HG02571 (cell line): ENCODE measurements around the gene KLF16.

ENCODE experiments used
- ATAC-seq: cut with Tn5 transposase; IDR thresholded peaks from one replicate; pipeline ENCODE4 v1.9.1; 2021; ENCODE audit warnings: mild to moderate bottlenecking, moderate library complexity; ENCODE audit not compliant: unreplicated experiment

Gene KLF16

DNA sequence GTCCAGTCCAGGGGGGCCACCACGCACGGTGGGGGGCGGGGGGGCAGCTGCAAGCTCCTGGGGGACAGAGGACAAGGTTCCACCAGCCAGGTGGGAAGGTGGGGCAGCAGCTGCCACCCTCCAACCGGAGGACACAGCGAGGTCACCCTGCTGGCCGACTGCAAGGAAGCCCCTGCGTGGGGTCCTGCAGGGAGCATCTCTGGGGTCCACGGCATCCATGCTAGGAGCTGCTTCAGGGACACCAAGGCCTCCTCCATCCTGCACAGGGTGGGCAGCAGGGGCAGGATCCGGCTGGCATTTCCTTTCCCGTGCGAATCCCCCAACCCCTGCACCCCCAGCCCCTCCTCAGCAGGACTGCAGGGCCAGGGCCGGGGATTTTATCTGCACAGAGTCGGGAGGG is 8.3 kb upstream of the KLF16 start:
- ATAC-seq, result no peak

DNA sequence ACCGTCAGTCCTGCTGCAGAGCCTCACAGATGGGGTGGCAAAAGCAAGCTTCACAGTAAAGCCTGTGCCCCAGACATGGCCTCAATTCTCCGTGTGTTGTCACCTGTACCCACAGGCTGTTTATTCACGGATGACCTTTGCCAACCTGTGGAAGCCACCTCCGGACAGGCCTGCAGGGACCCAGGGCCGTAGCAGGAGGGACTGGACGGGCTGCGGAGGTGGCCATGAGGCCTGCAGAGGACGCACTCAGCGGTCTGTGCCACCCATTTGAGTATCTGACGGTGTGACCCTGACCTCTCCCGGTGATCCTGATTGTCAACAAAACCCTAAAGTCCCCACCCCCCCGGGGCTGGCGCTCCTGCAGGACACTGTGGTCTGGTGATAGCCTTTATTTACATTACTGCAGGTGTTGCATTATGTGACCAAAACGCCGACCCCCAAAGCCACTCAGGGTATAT is 7.8 kb upstream of the KLF16 start:
- no peak for ATAC-seq

- ATAC-seq, result no peak
These were observed 5.6 kb upstream of the KLF16 start for GRCh38 chr19:1868971-1869370.

- no peak for ATAC-seq
These were observed 4.0 kb upstream of the KLF16 start for GRCh38 chr19:1867349-1867724.

DNA sequence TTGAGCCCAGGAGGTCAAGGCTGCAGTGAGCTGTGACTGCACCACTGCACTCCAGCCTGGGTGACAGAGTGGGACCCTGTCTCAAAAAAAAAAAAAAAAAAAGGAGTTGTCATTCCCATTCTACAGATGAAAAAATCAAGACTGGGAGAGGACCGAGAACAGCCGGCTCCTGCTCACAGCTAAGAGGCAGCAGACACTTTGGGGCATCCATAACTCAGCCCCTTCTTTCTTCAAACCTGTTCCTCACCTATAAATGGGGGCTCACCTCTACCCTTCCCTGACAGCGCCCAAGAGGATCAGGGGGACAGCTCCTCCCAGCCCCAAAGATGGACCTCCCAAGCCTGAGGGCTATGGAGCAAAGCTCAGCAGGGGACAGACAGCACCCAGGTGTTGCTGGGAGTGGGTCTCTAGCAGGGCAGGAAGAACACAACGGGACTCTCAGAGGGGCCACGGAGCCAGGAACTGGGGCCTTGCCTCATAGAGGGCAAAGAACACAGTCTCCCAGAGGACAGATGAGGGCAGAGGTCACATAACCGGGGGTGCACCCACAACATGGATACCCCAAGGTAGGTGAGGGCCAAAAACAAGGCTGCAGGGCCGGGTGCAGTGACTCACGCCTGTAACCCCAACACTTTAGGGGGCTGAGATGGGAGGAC is 3.4 kb upstream of the KLF16 start:
- no peak for ATAC-seq

DNA sequence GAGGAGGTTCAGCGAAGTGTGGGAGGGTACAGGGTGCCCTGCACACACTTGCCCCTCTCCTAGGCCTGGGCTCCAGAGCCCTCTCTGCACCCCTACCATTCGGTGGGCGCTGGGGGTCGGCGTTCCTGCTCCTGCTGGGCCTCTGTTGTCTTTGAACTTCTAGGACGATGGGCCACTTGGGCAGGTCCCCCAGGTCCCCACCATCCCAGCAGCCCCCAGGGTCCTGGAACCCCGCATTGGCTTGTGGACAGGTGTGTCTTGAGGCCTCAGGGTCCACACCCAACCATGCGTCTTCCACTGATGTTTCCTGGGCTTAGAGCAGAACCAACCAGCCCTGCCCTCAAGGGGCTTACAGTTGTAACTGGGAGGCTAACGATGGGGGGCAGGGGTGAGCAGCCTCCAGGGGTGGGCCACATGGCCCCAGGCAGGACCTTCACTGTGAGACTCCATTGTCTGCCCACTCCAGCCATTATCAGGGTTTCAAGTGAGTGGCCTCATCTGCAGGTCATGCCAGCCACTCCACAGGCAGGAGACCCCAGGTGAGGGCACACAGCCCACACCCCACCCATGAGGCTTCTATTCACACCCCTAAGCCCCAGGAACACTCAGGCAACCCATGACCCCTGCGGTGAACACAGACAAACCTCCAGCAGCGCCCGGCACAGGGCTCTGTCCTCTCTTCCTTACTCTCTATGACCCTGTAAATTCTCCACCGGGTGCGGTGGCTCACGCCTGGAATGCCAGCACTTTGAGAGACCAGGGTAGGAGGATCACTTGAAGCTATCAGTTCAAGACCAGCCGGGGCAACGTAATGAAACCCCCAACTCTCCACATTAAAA is 2.0 kb upstream of the KLF16 start:
- no peak for ATAC-seq

GRCh38 chr19:1864480-1865171 is 1.2 kb upstream of the KLF16 start:
- ATAC-seq, result peak; percentile 34

DNA sequence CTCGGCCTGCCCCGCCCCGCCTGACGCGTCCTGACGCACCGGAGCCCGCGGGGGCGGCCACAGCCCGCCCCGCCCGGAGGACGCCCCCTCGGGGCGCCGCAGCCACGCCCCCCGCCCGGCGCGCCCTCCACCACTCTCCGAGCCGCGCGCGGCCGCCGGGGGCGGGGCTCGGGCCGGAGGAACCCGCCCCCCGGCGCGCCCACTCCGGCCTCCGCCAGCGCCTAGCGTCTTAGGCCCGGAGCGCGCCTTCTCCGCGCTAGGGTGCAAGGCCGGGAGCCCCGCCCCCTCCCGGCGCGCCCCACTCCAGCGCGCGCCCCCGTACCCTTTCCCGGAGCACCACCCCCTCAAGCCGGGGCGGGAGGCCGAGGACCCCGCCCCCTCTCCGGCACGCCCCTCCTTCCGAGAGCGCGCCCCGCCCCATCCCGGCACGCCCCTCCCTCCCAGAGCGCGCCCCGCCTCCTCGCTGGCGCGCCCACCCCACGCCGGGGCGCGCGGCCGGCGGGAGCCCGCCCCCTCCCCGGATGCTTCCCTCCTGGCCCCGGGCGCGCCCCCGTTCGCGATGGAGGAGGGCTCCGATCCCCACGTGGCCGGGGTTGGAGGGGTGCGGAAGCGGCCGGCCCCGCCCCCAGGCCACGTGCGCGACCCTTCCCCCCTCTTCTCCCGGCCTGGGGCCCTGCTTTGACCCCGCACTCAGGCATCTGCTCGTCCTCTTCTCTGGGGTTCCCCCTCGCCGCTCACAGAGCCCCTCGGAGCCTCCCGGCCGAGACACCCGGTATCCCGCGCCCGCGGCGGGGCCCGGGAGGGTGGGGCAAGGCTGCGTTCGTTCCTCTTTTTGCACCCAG is 480 bp upstream of the KLF16 start:
- peak; percentile 49 for ATAC-seq

DNA sequence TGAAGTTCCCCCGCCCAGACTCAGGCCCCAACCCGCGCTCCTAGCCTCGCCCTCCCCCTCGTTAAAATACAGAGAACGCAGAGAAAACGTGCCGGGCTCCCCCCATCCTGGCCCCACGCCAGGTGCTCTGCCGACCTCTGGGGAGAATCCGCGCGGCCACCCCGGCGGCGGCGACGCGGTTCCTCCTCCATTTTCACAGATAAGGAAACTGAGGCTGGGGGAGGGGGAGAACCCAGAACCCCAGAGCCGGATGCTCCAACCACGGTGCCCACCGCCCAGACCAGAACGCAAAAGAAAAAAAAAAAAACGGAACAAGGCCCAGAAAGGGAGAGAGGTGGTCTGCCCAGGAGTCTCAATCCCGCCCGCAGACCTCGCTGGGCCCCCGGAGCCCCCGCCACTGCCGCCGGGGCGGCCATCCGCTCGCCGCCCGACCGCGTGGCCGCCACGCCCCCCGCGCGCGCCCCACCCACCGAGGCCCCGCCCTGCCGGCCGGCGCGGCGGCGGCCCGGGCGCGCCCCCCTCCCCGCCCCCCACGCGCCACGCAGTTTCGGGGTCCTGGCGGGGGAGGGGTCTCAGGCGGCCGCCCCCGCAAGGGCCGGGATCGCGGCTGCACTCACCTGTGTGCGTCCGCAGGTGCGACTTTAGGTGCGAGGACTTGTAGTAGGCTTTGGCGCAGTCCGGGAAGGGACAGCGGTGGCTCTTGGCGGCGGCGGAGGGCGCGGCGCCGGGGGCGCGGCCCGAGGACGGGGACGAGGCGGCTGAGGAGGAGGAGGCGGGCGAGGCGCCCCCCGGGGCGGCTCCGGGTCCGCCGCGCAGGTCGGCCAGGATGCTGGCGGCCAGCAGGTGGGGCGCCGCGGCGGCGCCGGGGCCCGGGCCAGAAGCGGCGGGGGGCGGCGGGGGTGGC is 703 bp downstream of the KLF16 start:
- ATAC-seq, result peak; percentile 1

- ATAC-seq, result no peak
These were observed 1.3 kb downstream of the KLF16 start for GRCh38 chr19:1862068-1862423.

GRCh38 chr19:1861599-1862031 is 1.8 kb downstream of the KLF16 start:
- ATAC-seq, result no peak

GRCh38 chr19:1860821-1861598 is 2.4 kb downstream of the KLF16 start:
- ATAC-seq, result no peak

- ATAC-seq, result no peak
These were observed 3.2 kb downstream of the KLF16 start for GRCh38 chr19:1860042-1860775.

DNA sequence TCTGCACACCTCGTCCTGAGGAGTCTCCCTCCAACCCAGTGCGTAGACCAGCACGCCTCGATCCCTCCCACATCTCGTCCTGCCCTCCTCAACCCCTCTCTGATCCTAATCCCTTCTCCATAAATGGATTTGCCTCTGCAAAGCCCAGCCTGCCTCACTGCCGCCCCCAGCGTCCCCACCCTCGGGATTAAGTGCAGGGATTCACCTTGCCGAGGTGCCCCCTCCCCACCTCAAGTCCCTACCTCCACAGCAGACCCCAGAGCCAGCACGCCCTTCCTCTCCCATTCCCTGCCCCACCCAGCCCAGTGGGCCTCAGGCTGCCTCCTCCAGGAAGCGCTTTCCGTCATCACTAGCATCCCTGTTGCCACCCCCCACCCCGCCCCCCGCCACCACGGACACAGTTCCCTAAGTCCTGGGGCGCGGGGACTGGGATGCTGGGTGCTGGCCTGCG is 4.0 kb downstream of the KLF16 start:
- no peak for ATAC-seq

DNA sequence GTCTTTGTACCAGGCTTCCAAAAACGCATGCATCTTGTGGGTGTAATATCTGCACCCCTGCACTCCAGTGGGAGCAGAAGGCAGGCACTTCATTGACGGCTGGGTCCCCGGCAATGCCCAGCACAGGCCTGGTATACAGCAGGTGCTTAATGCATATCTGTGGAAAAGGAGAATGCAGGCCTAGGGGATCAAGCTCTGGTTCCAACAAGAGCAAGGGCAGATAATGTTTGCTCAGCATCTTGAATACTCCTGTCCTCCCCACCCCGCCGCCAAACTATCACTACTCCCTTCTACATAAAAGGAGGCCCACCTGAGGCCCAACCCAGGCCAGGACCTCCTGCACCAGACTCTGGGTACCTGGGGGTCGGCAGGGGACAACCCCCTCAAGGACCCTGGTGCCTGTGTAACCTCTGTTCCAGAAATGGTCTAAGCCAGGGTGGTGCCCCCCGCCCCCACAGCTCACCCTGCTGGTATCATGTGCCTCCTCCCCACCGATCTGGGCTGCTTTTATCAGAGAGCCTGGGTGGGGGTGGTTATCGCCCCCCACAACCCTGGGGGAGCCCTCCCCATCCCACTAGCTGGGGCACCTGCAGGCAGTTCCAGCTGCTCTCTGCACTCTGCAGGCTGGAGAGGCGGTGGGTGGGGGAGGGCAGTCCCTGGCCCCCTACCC is 4.8 kb downstream of the KLF16 start:
- no peak for ATAC-seq

DNA sequence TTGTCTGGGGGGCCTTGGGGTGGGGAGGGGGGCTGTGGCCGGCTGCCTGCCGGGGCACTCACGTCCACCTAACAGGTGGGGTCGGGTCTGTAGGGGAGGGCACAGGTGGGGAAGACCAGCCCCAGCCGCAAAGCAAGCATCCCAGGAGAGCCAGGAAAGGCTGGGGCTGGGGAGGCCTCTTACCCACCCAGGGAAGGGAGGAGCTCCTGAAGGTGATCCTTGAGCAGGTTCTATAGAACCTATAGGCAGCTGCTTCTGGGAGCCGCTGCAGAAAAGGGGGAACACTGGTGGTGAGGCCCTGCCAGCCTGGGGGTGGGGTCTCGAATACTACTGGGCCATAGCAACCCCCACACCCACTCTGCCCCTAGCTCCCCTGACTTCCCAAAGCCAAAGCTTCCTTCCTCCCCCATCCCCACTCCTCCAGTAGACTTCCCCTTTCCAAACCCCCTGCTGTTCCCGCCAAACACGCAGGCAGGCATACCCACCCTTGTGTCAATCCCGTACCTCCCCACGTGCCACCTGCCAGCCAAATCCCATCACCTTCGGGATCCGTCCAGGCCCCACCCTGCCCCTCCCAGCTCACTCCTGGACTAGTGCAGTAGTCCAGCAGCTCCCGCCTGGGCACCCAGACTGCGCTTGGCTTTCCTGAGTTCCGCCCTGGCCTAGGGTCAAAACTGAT is 5.6 kb downstream of the KLF16 start:
- no peak for ATAC-seq
